Dermis lymphatic vessel endothelial cell (primary cell): Measurements from ENCODE around the gene TMEM52B. TPM values are rescaled to one million over a fixed set of nuclear protein-coding genes. Genes with fewer than 3 reads are reported as not detected.

Experiments used
- total RNA-seq: library from RNA; depleted of rRNA; stranded (reverse); fragments of >200 nt; gene quantifications from 2 replicates; pipeline ENCODE4 v1.2.1, GENCODE V29; 2014

The TMEM52B gene
- not detected in 2 replicates for total RNA-seq

DNA sequence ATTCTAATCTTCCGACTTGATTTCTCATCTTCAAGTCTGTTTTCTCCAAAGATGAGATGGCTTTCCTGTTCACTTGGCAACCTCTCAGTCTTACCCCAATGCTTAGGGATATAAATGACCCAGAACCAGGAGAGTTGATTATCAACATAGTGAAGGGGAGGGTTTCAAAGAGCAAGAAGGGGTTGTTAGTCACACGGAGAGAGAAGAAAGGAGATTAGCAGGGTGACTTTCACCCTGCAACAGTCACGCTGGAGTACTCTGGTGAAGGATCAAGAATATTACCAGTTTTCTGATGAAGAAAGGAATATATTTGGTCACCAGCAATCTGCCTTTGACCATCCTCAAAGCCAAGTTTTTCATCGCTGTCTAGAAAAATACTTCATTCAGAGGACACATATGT, at the start of gene TMEM52B:
TMEM52B (plus strand) TSS at position 212 of the 400 bp plus-strand sequence. CDS start 543 bp downstream, outside the sequence.

DNA sequence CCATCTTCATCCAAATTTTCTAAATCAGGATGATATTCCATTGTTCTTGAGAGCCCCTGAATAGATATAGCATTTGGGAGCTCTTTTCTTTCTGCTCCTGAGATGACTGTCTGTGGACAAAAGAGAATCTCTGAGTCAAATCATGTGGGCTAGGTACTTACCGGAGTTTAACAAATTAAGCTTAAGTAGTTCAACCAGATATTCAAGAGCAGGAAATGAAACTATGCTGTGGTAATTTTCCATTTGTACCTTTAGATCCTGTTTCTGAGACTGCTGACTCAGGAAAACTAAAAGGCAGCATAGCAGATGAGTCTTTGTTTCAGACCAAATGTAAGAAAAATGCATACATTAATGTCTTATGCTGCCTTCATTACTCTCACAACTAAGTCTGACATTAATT, 48.8 kb upstream of the TMEM52B start, which contains the start of gene CLEC7A:
CLEC7A (minus strand) TSS at position 158 of the 400 bp plus-strand sequence; CDS start at position 41, 117 bp downstream.

DNA sequence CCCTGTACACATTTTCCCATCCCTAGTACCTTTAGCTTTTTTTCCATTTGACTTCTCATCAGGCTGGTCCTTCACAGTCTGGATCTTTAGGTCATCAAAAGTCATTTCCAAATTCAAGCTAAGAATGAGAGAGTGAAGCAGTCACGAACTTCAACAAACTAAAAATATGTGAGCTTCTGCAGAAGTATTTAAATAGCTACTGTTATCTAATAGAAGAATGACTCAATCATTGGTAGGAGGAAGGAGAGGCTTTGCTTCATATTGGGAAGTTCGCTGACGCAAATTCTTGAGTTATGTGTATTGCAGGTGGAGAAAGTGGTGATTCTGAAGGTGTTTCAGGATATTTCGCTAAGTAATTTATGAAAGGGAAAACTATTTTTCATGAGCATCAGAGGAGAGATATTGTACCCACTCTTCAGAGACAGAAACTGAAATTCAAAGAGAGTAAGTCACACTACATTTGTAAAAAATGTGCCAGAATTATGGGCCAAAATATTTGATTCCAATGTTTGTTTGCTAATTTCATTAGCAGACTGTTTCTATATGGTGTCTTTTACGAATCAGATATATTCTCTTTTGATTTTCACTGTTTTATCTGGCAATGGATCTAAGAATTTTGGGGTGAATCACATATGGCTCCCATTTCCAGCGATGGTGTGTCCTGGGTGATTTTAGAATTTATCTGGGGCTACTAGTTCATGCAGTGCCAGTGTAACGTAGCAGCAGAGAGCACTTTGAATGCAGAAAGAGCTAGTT, 6.7 kb upstream of the TMEM52B start, which contains the start of gene OLR1:
OLR1 (minus strand) TSS at position 160 of the 756 bp plus-strand sequence; CDS start at position 105, 55 bp downstream.

DNA sequence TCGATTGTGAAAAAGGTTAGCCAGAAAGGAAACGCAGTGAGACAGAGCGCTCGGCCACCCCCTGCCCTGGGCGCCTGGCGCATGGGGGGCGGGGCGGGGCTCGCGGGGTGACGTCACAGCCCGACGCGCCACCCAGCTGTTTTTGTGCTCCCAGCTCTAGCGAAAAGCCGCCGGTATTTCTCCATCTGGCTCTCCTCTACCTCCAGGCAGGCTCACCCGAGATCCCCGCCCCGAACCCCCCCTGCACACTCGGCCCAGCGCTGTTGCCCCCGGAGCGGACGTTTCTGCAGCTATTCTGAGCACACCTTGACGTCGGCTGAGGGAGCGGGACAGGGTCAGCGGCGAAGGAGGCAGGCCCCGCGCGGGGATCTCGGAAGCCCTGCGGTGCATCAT, 33.9 kb downstream of the TMEM52B start, which contains the start of gene GABARAPL1:
GABARAPL1 (plus strand) TSS at position 139 of the 393 bp plus-strand sequence; CDS start at position 392, 253 bp downstream.

Other genes starting within 250 kb of the TMEM52B start
- gene CLEC2A, start 246.7 kb upstream of the TMEM52B start, total RNA-seq, result not detected in 2 replicates
- not detected in 2 replicates for gene CLEC12A, start 207.6 kb upstream of the TMEM52B start, total RNA-seq
- gene CLEC1B, start 179.9 kb upstream of the TMEM52B start, total RNA-seq, result not detected in 2 replicates
- gene CLEC12B, start 168.4 kb upstream of the TMEM52B start, total RNA-seq, result not detected in 2 replicates
- gene CLEC9A, start 148.3 kb upstream of the TMEM52B start, total RNA-seq, result not detected in 2 replicates
- gene CLEC1A, start 80.0 kb upstream of the TMEM52B start, total RNA-seq, result 14.4 and 15.8 TPM in 2 replicates
- 0.33 and 0.43 TPM in 2 replicates for gene CLEC7A, start 48.8 kb upstream of the TMEM52B start, total RNA-seq
- gene OLR1, start 6.9 kb upstream of the TMEM52B start, total RNA-seq, result under 0.01 TPM in 1 of 2 replicates, not detected in the other
- gene GABARAPL1, start 33.8 kb downstream of the TMEM52B start, total RNA-seq, result 126 and 215 TPM in 2 replicates
- gene KLRD1, start 128.8 kb downstream of the TMEM52B start, total RNA-seq, result 0.09 and 0.11 TPM in 2 replicates
- gene KLRK1, start 211.0 kb downstream of the TMEM52B start, total RNA-seq, result not detected in 2 replicates
- gene KLRC4, start 230.7 kb downstream of the TMEM52B start, total RNA-seq, result not detected in 2 replicates
- gene KLRC3, start 241.6 kb downstream of the TMEM52B start, total RNA-seq, result not detected in 2 replicates